Measurements from ENCODE around the gene EFCAB7. TPM values are rescaled to one million over a fixed set of nuclear protein-coding genes. Genes with fewer than 3 reads are reported as not detected.

The EFCAB7 gene
- total and polyA plus RNA-seq, 9 donors, result 6.5 to 26.3 (median 8.2) TPM

GRCh38 chr1:63486629-63487028, 36.7 kb upstream of the EFCAB7 start:
- no peak for DNase-seq
- Histone ChIP-seq H3K4me3 (no peak overlapping the region), H3K9me3 (no peaks in the 10 kb centered on the region), H3K36me3 (no peaks in the 10 kb centered on the region), H3K27me3 (no peaks in the 10 kb centered on the region), H3K27ac (no peak overlapping the region), H3K4me1 (ENCODE audit: insufficient read depth) (no peaks in the 10 kb centered on the region)
- WGBS, 3 donors, result 94 to 97% (median 95%) methylated on average over 1 of the region's 1 CpG
- TF ChIP-seq EP300 (IDR thresholded peaks at IDR 0.05) (no peak), POLR2A (IDR thresholded peaks at IDR 0.05) (no peak)
- TF ChIP-seq, protein P1, sequence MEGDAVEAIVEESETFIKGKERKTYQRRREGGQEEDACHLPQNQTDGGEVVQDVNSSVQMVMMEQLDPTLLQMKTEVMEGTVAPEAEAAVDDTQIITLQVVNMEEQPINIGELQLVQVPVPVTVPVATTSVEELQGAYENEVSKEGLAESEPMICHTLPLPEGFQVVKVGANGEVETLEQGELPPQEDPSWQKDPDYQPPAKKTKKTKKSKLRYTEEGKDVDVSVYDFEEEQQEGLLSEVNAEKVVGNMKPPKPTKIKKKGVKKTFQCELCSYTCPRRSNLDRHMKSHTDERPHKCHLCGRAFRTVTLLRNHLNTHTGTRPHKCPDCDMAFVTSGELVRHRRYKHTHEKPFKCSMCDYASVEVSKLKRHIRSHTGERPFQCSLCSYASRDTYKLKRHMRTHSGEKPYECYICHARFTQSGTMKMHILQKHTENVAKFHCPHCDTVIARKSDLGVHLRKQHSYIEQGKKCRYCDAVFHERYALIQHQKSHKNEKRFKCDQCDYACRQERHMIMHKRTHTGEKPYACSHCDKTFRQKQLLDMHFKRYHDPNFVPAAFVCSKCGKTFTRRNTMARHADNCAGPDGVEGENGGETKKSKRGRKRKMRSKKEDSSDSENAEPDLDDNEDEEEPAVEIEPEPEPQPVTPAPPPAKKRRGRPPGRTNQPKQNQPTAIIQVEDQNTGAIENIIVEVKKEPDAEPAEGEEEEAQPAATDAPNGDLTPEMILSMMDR (IDR thresholded peaks at IDR 0.05), result no peak
- intact Hi-C loops (cut with DNase I), result no loop called here

GRCh38 chr1:63487336-63488065, 35.8 kb upstream of the EFCAB7 start:
- H3K4me3 ChIP-seq, result no peak overlapping the region
- 43 to 72% (median 56%) methylated on average over 8 of the region's 8 CpGs for WGBS, 3 donors
- intact Hi-C loops (cut with DNase I), result no loop called here

DNA sequence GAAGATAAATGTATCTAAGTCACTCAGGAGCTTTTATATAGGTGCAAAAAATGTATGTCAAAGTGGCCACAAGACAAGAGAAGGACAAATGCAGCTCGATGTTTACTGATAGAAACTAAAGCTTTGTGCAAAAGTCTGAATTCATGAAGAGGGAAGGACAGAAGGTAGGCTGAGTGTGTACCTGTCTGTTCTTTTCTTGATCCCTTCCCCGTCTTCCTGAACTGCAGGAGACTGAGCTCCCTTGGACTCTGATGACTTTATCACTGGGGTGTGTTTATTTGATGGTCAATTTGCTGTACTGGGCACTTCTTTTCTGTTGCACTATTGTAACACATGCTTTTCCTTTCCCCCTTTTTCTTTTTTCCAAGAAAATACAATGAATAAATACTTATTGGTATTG, 25.7 kb upstream of the EFCAB7 start:
- intact Hi-C loops (cut with DNase I), result no loop called here
- no peaks in the 10 kb centered on the region for H3K27me3 ChIP-seq
- H3K9me3 ChIP-seq, result no peaks in the 10 kb centered on the region
- no peak overlapping the region for H3K4me3 ChIP-seq
- no peaks in the 10 kb centered on the region for H3K4me1 ChIP-seq (ENCODE audit: insufficient read depth)
- WGBS, 3 donors, result 90 to 99% (median 97%) methylated on average over 2 of the region's 2 CpGs
- H3K36me3 ChIP-seq, result no peaks in the 10 kb centered on the region
- DNase-seq, result no peak
- TF ChIP-seq, protein P1 (IDR thresholded peaks at IDR 0.05), result no peak
- TF ChIP-seq POLR2A (IDR thresholded peaks at IDR 0.05) (no peak), EP300 (IDR thresholded peaks at IDR 0.05) (no peak)
- no peak overlapping the region for H3K27ac ChIP-seq

More at GRCh38 chr1:63487336-63488065, 35.8 kb upstream of the EFCAB7 start:
- no peaks in the 10 kb centered on the region for H3K27me3 ChIP-seq
- DNase-seq, result no peak
- H3K27ac ChIP-seq, result no peak overlapping the region
- H3K9me3 ChIP-seq, result no peaks in the 10 kb centered on the region
- TF ChIP-seq POLR2A (IDR thresholded peaks at IDR 0.05) (no peak), EP300 (IDR thresholded peaks at IDR 0.05) (no peak)
- TF ChIP-seq, protein P1 (IDR thresholded peaks at IDR 0.05), result no peak
- no peaks in the 10 kb centered on the region for H3K4me1 ChIP-seq (ENCODE audit: insufficient read depth)
- H3K36me3 ChIP-seq, result no peaks in the 10 kb centered on the region

DNA sequence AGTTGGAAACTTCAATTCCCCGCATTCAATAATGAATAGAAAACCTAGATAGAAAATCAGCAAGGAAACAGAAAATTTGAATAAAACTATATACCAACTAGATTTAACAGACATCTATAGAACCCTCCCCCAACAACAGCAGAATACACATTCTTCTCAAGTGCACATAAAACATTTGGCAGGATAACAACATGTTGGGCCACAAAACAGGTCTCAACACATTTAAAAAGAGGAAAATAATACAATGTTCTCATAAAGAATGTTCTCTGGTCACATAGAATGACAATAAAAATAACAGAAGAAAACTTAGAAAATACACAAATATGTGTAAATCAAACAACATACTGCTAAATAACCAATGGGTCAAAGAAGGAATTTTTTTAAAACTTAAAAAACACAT, 25.2 kb upstream of the EFCAB7 start:
- Histone ChIP-seq H3K4me3 (no peak overlapping the region), H3K27me3 (no peaks in the 10 kb centered on the region), H3K4me1 (ENCODE audit: insufficient read depth) (no peaks in the 10 kb centered on the region), H3K36me3 (no peaks in the 10 kb centered on the region), H3K9me3 (no peaks in the 10 kb centered on the region), H3K27ac (no peak overlapping the region)
- 94 to 98% (median 96%) methylated on average over 1 of the region's 1 CpG for WGBS, 3 donors
- TF ChIP-seq EP300 (IDR thresholded peaks at IDR 0.05) (no peak), POLR2A (IDR thresholded peaks at IDR 0.05) (no peak)
- TF ChIP-seq, protein P1 (IDR thresholded peaks at IDR 0.05), result no peak
- DNase-seq, result no peak
- intact Hi-C loops (cut with DNase I), result no loop called here

Data from ovary (tissue), 9 donors.